K562 (cell line): ENCODE results near the gene ODR4. TPM values are rescaled to one million over a fixed set of nuclear protein-coding genes. Genes with fewer than 3 reads are reported as not detected.

Source experiments
- AFF4 ChIP-seq: sonication (generic); formaldehyde crosslinking; IDR thresholded peaks from 2 replicates; pipeline ENCODE4 v1.8.0; 2023; ENCODE audit warnings: mild to moderate bottlenecking, missing genetic modification reagents
- ARID3A ChIP-seq: IDR thresholded peaks from 2 replicates; pipeline ENCODE4 v1.6.1; 2012; ENCODE audit warnings: low read depth, low read length, improper control_type of control experiment, borderline replicate concordance
- ATF4 ChIP-seq: fragments of 450-650 bp; formaldehyde crosslinking; IDR thresholded peaks from 2 replicates; pipeline ENCODE4 v1.4.0; 2022; ENCODE audit warnings: mild to moderate bottlenecking, moderate library complexity
- GMEB1 ChIP-seq: fragments of 250-450 bp; sonication (Bioruptor Pico); IDR thresholded peaks from 2 replicates; pipeline ENCODE4 v1.4.0; 2020; ENCODE audit warnings: mild to moderate bottlenecking
- HNRNPK ChIP-seq: fragments of 200-400 bp; formaldehyde crosslinking; IDR thresholded peaks from one replicate; pipeline ENCODE4 v1.6.1; 2018; ENCODE audit warnings: mild to moderate bottlenecking, low read depth, low read length; ENCODE audit not compliant: poor library complexity, severe bottlenecking
- NFE2L1 ChIP-seq: fragments of 450-650 bp; IDR thresholded peaks from 2 replicates; pipeline ENCODE4 v1.6.1; 2016; ENCODE audit warnings: missing genetic modification characterization, low read depth, mild to moderate bottlenecking, missing compliant biosample characterization, moderate library complexity, borderline replicate concordance
- PBX2 ChIP-seq, 2 experiments: IDR thresholded peaks in 1 of 2; conservative IDR thresholded peaks in 1 of 2; 2 replicates each; pipeline ENCODE4 v1.6.1; 2016; ENCODE audit warnings: low read depth in 2 of 2, mild to moderate bottlenecking in 1 of 2, missing compliant biosample characterization in 1 of 2, missing genetic modification characterization in 1 of 2, moderate library complexity in 1 of 2
- POLR2A ChIP-seq: fragments of 450-650 bp; conservative IDR thresholded peaks from 2 replicates; pipeline ENCODE4 v1.6.1; 2016
- PURB ChIP-seq: sonication (generic); formaldehyde crosslinking; IDR thresholded peaks from 2 replicates; pipeline ENCODE4 v1.9.0; 2021; ENCODE audit warnings: low read depth, mild to moderate bottlenecking, missing genetic modification reagents
- RB1 ChIP-seq: fragments of 450-650 bp; IDR thresholded peaks from 2 replicates; pipeline ENCODE4 v1.6.1; 2017; ENCODE audit warnings: low read depth, mild to moderate bottlenecking
- RUNX1 ChIP-seq: sonication (generic); IDR thresholded peaks from 2 replicates; pipeline ENCODE4 v1.6.1; 2016; ENCODE audit warnings: antibody characterized with exemption, low read depth
- TAF7 ChIP-seq: fragments of 450-650 bp; IDR thresholded peaks from 2 replicates; pipeline ENCODE4 v1.6.1; 2016; ENCODE audit warnings: missing genetic modification characterization, missing compliant biosample characterization
- ZFX ChIP-seq: sonication (generic); formaldehyde crosslinking; IDR thresholded peaks from 2 replicates; pipeline ENCODE4 v1.8.0; 2022; ENCODE audit warnings: mild to moderate bottlenecking, missing genetic modification reagents, moderate library complexity
- ZNF224 ChIP-seq: sonication (generic); formaldehyde crosslinking; IDR thresholded peaks from 2 replicates; pipeline ENCODE4 v1.8.0; 2022; ENCODE audit warnings: mild to moderate bottlenecking, missing genetic modification reagents
- ZNF75A ChIP-seq: fragments of 450-650 bp; formaldehyde crosslinking; IDR thresholded peaks from 2 replicates; pipeline ENCODE4 v1.4.0; 2020; ENCODE audit warnings: mild to moderate bottlenecking
- polyA plus RNA-seq, 8 experiments: library from polyadenylated mRNA; depleted of rRNA in 4 of 8; stranded (reverse) in 5 of 8; unstranded in 3 of 8; fragments of >200 nt; fragmentation: Nextera tagmentation in 2 of 8; fragmentation: Illumina TruSeq in 1 of 8; extraction: Ambion mirVana in 2 of 8; extraction: Trizol in 1 of 8; gene quantifications; 2 replicates each; pipeline versions ENCODE4 v1.2.1 to v1.2.3, GENCODE V29; 2011 to 2014; ENCODE audit warnings: inconsistent platforms in 1 of 8, missing spikeins in 1 of 8
- total RNA-seq, 7 experiments: library from RNA; depleted of rRNA in 6 of 7; stranded (reverse); fragments of >200 nt in 6 of 7; fragmentation: Illumina TruSeq in 2 of 7; extraction: Trizol in 2 of 7; gene quantifications; 2 replicates each; pipeline versions ENCODE4 v1.2.1 to v1.2.3, GENCODE V29; 2011 to 2021; ENCODE audit warnings: low replicate concordance in 1 of 7

ODR4 gene
- total and polyA plus RNA-seq, 9 of the 15 experiments (the other 6 are each of a cell fraction or from before 2014, with no cell fraction given) = 23.1 to 63.9 (median 44.1) TPM

GRCh38 chr1:186374303-186375151 is 1.1 kb upstream of the ODR4 start (continued):
- TF ChIP-seq AFF4 (CRISPR knock-in tag) (no peak), ZFX (CRISPR knock-in tag) (0 out of 2 replicates have a peak, but pooled peaks have one; percentile 43), ATF4 (CRISPR knock-in tag) (no peak; the same call in none of the 2 replicates), GMEB1 (CRISPR knock-in tag) (peak; percentile 32), PURB (CRISPR knock-in tag) (no peak), POLR2A (peak; percentile 85; the same call in 1 of the 2 replicates), PBX2 (CRISPR knock-in tag; IDR thresholded peaks at IDR 0.05; ENCODE audit: low read depth) (no peak), PBX2 (tag; conservative IDR thresholded peaks at IDR 0.05; ENCODE audit: low read depth) (no peak), NFE2L1 (tag) (0 out of 2 replicates have a peak, but pooled peaks have one; percentile 6), ARID3A (0 out of 2 replicates have a peak, but pooled peaks have one; percentile 22), HNRNPK (no peak), ZNF224 (CRISPR knock-in tag) (peak; percentile 69; the same call in 1 of the 2 replicates), ZNF75A (0 out of 2 replicates have a peak, but pooled peaks have one; percentile 58), RUNX1 (no peak), TAF7 (tag) (no peak), RB1 (peak; percentile 68; the same call in 1 of the 2 replicates)
